GM21528 (cell line): ENCODE data around the gene MBP.

Experiments used
- ATAC-seq: cut with Tn5 transposase; IDR thresholded peaks from one replicate; pipeline ENCODE4 v1.9.1; 2021; ENCODE audit warnings: mild to moderate bottlenecking, moderate library complexity; ENCODE audit not compliant: unreplicated experiment, low FRiP score

MBP gene

GRCh38 chr18:77116201-77117080, 16.1 kb downstream of the MBP start:
- no peak for ATAC-seq

GRCh38 chr18:77115192-77115953, 17.2 kb downstream of the MBP start:
- peak; percentile 22 for ATAC-seq

DNA sequence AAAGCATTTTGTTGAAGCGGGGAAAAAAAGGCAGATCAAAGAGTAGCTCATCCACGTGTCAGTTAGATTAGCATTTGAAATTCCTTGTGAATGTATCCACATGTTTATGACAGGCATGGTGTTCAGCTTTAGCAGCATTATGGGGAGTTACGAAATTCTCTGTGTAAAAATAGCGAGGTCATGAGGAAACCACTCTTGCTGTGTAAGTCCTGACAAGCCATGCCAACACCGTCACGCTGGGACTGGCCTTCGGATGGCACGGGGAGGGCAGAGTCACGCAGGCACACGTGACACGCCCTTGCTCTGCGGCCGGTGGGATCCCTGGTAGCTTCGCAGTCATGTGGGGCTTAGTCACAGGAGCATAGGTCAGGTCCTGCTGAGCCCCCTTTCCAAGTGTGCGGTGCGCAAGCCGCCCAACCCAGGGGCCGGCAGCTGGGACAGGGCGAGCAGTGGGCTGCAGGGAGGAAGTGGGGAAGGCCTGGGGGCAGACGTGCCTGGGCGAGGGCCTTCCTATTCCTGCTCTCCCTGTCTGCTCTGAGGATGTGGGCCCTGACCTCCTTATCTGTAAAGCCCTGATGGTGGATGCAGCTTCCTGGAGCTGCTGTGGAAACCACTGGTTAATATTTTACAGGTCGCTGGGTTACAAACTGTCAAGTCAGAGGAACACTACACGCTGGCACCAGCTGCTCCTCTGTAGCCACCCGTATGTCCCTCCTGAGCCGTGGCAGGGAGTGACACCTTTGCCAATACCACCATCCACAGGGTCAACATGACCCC, 18.0 kb downstream of the MBP start:
- peak; percentile 88 for ATAC-seq

- no peak for ATAC-seq
Measured at GRCh38 chr18:77114152-77114414, 18.5 kb downstream of the MBP start.

DNA sequence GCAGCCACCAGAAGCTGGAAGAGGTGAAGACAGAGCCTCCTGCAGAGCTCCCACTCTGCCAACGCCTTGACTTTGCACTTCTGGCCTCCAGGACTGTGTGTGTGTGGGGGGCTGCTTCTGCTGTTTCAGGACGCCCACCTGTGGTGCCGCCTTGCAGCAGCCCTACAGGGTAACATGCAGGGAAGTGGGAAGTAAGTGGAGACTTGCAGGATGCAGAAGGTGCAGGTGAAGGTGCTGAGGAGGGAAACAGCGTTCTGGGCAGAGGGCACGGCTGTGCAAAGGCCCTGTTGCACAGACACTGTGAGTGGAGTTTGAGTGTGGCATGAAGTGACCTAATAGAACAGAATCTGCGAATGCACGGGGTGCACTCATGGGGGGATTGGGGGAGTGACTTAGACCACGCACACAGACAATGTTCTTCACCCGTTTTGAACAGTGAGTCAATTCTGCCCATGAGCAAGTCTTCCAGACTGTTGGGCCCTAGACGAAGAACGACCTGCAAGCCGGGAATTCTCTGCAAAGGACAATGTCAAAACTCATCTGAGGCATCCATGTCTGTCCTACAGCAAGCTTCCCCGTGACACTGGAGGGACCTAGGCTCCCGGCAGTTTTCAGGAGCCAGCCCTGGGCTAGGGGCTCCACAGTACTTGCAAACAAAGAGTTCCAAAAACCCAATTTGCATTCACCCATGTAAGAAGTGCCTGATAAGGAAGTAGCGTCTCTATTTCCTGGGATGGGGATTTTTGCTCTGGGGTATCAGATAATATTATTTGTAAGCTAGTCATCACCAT, 19.0 kb downstream of the MBP start:
- ATAC-seq = no peak

DNA sequence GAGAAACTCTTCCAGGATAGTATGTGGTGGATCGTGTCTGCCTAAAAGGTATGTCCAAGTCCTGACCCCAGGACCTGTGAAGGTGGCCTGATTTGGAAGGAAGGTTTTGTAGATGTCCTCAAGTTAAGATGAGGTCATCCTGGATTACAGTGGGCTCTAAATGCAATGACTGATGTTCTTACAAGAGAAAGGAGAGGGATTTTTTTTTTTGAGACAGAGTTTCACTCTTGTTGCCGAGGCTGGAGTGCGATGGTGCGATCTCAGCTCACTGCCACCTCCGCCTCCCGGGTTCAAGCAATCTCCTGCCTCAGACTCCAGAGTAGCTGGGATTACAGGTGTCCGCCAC, 19.9 kb downstream of the MBP start:
- no peak for ATAC-seq

DNA sequence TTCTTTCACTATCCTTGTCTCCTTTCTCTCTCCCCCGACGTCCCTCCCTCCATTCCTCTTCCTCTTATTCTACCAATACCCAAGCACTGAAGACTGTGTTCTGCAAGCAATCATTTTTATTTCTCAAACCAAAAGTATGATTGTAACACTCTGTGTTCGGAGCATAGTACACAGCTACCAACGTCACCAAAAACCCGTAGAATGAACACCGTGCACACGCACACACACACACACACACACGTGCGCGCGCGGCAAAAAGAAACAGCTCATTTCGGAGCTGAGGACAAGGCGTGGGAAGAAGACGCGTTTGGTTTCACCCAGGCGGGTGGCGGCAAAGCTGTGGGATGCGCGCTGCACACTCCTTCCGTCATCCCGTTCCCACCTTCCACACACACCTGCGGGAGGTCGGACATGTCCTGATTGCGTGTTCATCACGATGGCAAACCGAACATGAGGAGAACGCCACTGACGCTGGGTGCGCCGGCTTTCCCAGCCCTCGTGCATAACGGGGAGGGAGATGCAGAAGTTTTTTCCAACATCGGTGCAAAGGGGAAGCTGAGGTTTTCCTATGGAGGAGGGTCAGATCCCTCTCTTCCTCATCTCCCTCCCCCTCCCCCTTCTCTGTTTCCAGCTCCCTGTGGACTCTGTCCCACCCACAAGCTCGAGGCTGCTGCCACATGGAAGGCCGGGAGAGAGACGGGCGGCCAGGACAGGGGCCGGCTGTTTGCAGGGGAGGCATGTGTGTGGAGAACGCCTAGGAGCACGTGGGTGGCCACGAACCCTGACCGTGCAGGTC, 20.4 kb downstream of the MBP start:
- ATAC-seq = no peak

GRCh38 chr18:77111449-77111848, 21.1 kb downstream of the MBP start:
- ATAC-seq = no peak

DNA sequence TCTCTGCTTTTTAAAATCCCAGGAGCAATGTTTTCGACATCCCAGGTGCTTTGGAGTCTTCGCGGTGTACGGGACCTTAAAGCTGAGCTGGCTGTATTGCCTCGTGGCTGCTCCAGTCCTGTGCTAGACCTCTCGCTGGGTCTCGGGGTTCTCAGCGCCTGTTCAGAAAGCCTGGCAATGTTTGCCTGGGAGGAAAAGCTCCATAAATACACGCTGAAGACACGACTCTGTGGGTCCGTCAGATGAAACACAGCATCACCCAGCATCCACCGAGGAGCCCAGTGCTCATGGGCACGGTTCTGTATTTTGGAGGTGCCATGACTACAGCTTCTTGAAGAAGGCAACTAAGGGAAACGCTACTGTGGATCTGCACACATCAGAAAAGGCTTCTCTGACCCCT, 21.6 kb downstream of the MBP start:
- no peak for ATAC-seq

DNA sequence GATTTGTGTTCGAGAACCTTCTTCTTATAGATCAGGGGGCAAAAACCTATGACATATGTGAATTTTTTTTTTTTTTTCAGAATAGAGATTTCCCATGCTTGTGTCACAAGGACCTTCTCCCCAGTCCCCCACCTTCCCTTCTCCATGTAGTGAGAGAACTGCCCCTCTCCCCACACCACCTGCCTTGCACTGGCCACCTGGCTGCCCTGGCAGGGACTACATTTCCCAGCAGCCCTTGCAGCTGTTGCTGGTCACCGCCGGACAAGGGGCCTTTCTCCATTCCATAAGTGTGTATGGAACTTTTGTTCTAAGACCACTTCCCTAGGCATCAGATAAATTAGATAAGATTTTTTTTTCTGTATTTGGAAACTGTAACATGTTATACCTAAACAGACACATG, 22.2 kb downstream of the MBP start:
- ATAC-seq = no peak

- ATAC-seq = no peak
Measured at GRCh38 chr18:77109648-77110019, 22.9 kb downstream of the MBP start.

DNA sequence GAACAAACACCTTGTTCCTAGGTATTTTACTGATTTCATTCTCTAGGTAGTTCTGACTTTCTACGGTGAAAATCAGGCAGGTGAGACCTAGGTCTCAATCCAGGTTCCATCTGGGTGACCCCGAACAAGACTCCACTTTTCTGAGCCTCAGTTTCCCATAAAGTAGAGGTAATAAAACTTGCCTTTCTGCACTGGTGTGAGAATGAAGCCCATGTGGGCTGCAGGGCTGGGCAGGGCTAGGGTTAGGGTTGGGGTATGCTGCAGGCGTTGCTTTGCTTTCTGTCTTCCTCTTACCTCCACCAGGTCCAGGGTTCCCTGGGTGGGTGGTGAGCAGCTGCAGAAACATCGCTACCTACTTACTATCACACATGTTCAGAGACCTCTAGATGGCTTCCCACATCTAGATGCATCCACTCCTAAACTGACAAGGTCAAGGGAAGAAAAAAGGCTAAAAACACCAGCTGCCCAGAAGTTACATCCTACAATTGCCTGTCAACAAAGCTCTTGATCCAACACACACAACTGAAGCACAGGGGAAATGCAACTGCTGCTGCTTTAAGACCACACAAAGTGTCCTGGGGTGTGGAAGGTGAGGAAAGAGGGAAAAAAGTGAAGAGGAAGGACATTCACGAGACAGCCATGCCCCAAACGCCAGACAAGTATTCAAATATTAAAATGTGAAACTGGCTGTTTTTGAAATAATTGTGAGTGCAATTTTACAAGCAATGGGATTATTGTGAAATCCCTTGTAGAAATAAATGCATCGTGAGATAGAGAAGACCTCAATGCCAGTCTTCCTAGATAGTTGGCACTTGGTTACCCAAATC, 23.5 kb downstream of the MBP start:
- no peak for ATAC-seq

DNA sequence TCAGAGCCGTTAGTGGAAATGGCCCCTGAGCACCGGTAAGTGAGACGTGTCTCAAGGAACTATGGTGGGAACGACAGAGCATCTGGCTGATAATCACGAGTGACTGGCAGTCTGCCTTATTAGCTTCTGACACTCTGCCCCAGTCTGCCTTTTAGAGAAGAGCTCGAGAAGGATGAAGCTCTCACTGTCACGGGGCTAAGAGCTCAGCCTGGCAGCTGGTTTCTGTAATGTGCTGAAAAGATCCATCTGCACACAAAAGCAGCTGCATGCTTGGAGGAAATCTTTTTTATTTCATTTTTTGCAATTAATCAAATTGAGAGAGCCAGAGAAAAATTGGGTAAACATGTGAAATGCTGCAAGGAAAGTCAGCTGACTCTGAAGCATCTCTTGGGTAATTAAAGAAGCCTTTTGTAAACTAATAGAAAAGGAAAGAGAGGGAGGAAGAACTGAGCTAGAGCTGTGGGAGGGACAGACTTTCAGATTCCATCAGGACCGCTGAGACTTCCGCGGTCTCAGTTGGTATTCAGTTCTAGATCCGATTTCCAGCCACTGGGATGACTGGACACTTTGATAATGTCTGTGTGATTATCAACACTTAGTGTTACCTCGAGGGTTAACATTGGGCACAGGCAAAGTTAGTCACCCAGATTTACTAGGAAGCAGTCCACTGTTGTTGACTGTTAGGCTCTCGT, 24.4 kb downstream of the MBP start:
- peak; percentile 49 for ATAC-seq

DNA sequence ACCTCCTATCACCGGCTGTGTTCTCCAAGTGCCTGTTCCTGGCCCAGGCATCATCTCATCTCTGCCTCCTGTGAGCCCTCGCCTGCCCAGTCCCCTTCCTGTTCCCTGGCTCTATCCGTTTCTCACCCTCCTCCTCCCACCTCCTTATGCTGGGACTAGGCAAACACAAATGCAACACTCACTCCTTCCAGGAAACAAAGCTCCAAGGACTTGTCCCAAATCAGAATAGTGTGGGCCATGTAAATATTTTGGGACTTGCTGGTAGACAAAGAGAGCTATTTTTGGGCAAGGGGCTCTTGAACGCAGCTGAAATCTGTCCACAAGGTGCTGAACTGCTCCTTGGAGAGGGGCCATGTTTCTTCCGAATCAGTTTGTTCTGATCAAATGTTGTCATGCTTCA, 25.3 kb downstream of the MBP start:
- no peak for ATAC-seq

- ATAC-seq = no peak
Measured at GRCh38 chr18:77106331-77106730, 26.3 kb downstream of the MBP start.

DNA sequence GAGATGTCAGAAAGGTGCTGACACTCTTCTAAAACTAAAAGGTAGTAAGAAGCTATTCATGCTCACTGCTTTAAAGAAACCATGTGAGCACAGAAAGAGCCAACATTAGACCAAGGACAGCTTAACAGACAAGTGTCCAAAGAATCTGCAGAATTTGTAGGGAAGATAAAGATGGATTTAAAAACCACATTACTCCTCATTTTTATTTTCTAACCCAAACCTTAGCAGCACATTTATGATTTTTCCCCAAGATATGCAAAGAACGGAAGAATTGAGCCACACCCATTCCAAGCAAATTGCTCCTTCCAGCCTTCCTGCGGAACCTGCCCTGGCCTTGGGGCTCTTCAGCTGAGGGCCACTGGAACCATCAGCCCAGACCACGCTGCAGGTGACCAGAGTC, 26.9 kb downstream of the MBP start:
- ATAC-seq = no peak

DNA sequence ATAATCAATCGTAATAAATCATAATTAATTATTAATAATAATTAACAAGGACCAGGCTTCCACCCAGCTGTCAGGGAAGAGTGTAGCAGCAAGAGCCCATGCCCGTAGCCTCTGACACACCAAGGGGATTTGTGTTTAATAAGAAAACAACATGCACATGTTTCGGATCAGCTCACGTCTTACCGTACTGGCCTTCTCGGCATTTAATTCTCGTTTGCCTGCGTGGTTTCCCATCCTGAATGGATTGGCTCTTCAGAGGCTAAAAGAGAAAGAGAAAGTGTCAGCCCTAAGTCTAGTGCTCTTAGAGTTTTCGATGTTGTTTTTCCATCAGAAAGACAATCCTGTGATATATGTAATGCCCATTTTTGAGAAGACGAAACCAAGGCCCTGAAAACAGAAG, 27.6 kb downstream of the MBP start:
- no peak for ATAC-seq

GRCh38 chr18:77103991-77104531, 28.5 kb downstream of the MBP start:
- no peak for ATAC-seq
